K562 (cell line): ENCODE results near the gene ZNF407. TPM values are rescaled to one million over a fixed set of nuclear protein-coding genes. Genes with fewer than 3 reads are reported as not detected.

Experiments
- ATAC-seq: fragments of 200-7000 bp; cut with Tn5 transposase; 3 replicates; pipeline ENCODE4 v1.9.1; 2020; ENCODE audit warnings: moderate library complexity
- BruUV-seq: library from RNA; stranded (reverse); fragments of 400-500 nt; replicated peaks from 2 replicates; lab custom pipeline; 2021; lab: Mats Ljungman, UMichigan
- CTCF ChIA-PET: fragments of 300-600 bp; formaldehyde crosslinking; extraction: SDS; loops from one replicate; lab custom pipeline; 2021; ENCODE audit warnings: low intra/inter-chr PET ratio; lab: Yijun Ruan, JAX
- POLR2A ChIA-PET: fragments of 300-600, 350-650 bp; sonication (Branson Sonifier 250); formaldehyde crosslinking; extraction: SDS; loops from one replicate; lab custom pipeline; 2021; ENCODE audit warnings: antibody characterized with exemption, inconsistent platforms; lab: Yijun Ruan, JAX
- DNase-seq, 4 experiments: peaks; one replicate each; pipeline versions ENCODE4 v3.0.0 to v3.0.0-alpha.2; 2011 to 2018; ENCODE audit warnings: low spot score in 3 of 4, mixed read lengths in 3 of 4; ENCODE audit errors: extremely low read depth in 1 of 4
- FAIRE-seq: peaks from 2 replicates; lab custom pipeline; 2011; peaks lifted over from hg19 to GRCh38; lab: Jason Lieb, UNC
- H2AFZ ChIP-seq: 2 replicates; pipeline ENCODE4 v1.6.0; 2011; ENCODE audit warnings: low read depth, low read length, control low read depth, inconsistent platforms
- H3K27ac ChIP-seq: fragments of 200-600 bp; 3 replicates; pipeline ENCODE4 v1.8.0; 2011; ENCODE audit warnings: low read depth, mild to moderate bottlenecking, control low read depth, inconsistent platforms, low read length, moderate library complexity, mixed read lengths; ENCODE audit errors: extremely low read depth
- H3K27me3 ChIP-seq, 2 experiments: fragments of 300-600 bp in 1 of 2; 2 replicates in 1 of 2; 3 replicates in 1 of 2; pipeline versions ENCODE4 v1.6.0 to v1.8.0; 2011; ENCODE audit warnings: inconsistent platforms in 2 of 2, low read length in 2 of 2, mild to moderate bottlenecking in 1 of 2, mixed read lengths in 1 of 2, moderate library complexity in 1 of 2; ENCODE audit not compliant: control insufficient read depth in 2 of 2, insufficient read depth in 2 of 2
- H3K36me3 ChIP-seq: fragments of 300-600 bp; 3 replicates; pipeline ENCODE4 v1.8.0; 2011; ENCODE audit warnings: mild to moderate bottlenecking, low read length, inconsistent platforms; ENCODE audit not compliant: control insufficient read depth, insufficient read depth
- H3K4me1 ChIP-seq, 2 experiments: fragments of 200-600 bp in 1 of 2; replicated peaks in 1 of 2; 2 replicates in 1 of 2; 3 replicates in 1 of 2; pipeline versions ENCODE4 v1.5.1 to v1.8.0; 2011; ENCODE audit warnings: inconsistent platforms in 2 of 2, low read length in 2 of 2, mild to moderate bottlenecking in 1 of 2, mixed read lengths in 1 of 2, moderate library complexity in 1 of 2; ENCODE audit not compliant: control insufficient read depth in 2 of 2, insufficient read depth in 2 of 2
- H3K4me2 ChIP-seq: 2 replicates; pipeline ENCODE4 v1.6.1; 2011; ENCODE audit warnings: low read length, control low read depth, inconsistent platforms, mixed read lengths; ENCODE audit not compliant: insufficient read depth
- H3K4me3 ChIP-seq: fragments of 200-600 bp; sonication (generic), shearing (Covaris generic); 2 replicates; pipeline ENCODE4 v1.5.1; 2016; ENCODE audit warnings: control low read depth, inconsistent platforms
- H3K79me2 ChIP-seq: fragments of 200-600 bp; 3 replicates; pipeline ENCODE4 v1.8.0; 2011; ENCODE audit warnings: low read length, inconsistent platforms; ENCODE audit not compliant: control insufficient read depth, insufficient read depth
- H3K9ac ChIP-seq, 2 experiments: 2 replicates each; pipeline versions ENCODE4 v1.6.0 to v1.6.1; 2011; ENCODE audit warnings: low read depth in 2 of 2, low read length in 2 of 2, control low read depth in 1 of 2, inconsistent platforms in 1 of 2, mild to moderate bottlenecking in 1 of 2, mixed read lengths in 1 of 2; ENCODE audit not compliant: insufficient read depth in 1 of 2
- H3K9me1 ChIP-seq: one replicate; pipeline ENCODE4 v1.6.0; 2011; ENCODE audit warnings: inconsistent platforms, mild to moderate bottlenecking, low read length, moderate library complexity; ENCODE audit not compliant: control insufficient read depth, insufficient read depth
- H3K9me3 ChIP-seq: replicated peaks from 2 replicates; pipeline ENCODE4 v1.5.1; 2011; ENCODE audit warnings: low read depth, low read length, inconsistent platforms; ENCODE audit not compliant: control insufficient read depth, insufficient read depth
- H4K20me1 ChIP-seq: replicated peaks from 2 replicates; pipeline ENCODE4 v1.6.1; 2011; ENCODE audit warnings: low read length, inconsistent platforms, mixed read lengths; ENCODE audit not compliant: control insufficient read depth, insufficient read depth
- ARHGAP35 ChIP-seq: fragments of 450-650 bp; IDR thresholded peaks from 2 replicates; pipeline ENCODE4 v1.6.1; 2018; ENCODE audit not compliant: partially characterized antibody
- ATF7 ChIP-seq: fragments of 450-650 bp; IDR thresholded peaks from 2 replicates; pipeline ENCODE4 v1.7.1; 2014; ENCODE audit warnings: mild to moderate bottlenecking, moderate library complexity
- CBX8 ChIP-seq: fragments of 200-600 bp; sonication (generic); IDR thresholded peaks from 2 replicates; pipeline ENCODE4 v1.6.1; 2012; ENCODE audit warnings: borderline replicate concordance, mixed run types, low read depth, mild to moderate bottlenecking, moderate library complexity, mixed read lengths, low read length, control low read depth, inconsistent platforms; ENCODE audit not compliant: poor library complexity, severe bottlenecking; ENCODE audit errors: extremely low read depth
- MTA2 ChIP-seq: fragments of 450-650 bp; IDR thresholded peaks from 2 replicates; pipeline ENCODE4 v1.6.1; 2016; ENCODE audit warnings: low read depth
- MYNN ChIP-seq, 2 experiments: sonication (generic); formaldehyde crosslinking in 1 of 2; IDR thresholded peaks; 2 replicates each; pipeline versions ENCODE4 v1.5.0 to v1.6.1; 2016 to 2020; ENCODE audit warnings: antibody characterized with exemption in 1 of 2, missing genetic modification reagents in 1 of 2
- POLR2H ChIP-seq: IDR thresholded peaks from 2 replicates; pipeline ENCODE4 v1.6.1; 2016; ENCODE audit warnings: missing genetic modification characterization, low read depth, mild to moderate bottlenecking, control low read depth, missing compliant biosample characterization, moderate library complexity
- SMARCA5 ChIP-seq: fragments of 450-650 bp; IDR thresholded peaks from 2 replicates; pipeline ENCODE4 v1.6.1; 2016
- TCF7 ChIP-seq: sonication (generic); IDR thresholded peaks from 2 replicates; pipeline ENCODE4 v1.6.1; 2016; ENCODE audit warnings: antibody characterized with exemption, borderline replicate concordance
- ZNF644 ChIP-seq: fragments of 200-800 bp; sonication (Bioruptor generic); IDR thresholded peaks from 2 replicates; pipeline ENCODE4 v1.6.1; 2016; ENCODE audit warnings: low read depth, missing genetic modification characterization, missing compliant biosample characterization
- WGBS: fragments of 100-300 bp; shearing (Covaris generic); methylation state at CpG from one replicate; pipeline ENCODE4 v1.1.6; 2016; ENCODE audit warnings: low coverage, mixed read lengths; ENCODE audit not compliant: insufficient coverage; ENCODE audit errors: missing lambda C conversion rate; 5-methylcytosine and 5-hydroxymethylcytosine counted together
- in situ Hi-C: fragments of 300-500 bp; cut with MboI; formaldehyde crosslinking; loops from 4 replicates; pipeline ENCODE4 v1.15.0; 2018; ENCODE audit warnings: inconsistent platforms, mixed read lengths
- intact Hi-C: fragments of 100-400 bp; cut with micrococcal nuclease; formaldehyde crosslinking; loops from 2 replicates; pipeline ENCODE4 v1.14.2; 2022
- polyA plus RNA-seq, 8 experiments: library from polyadenylated mRNA; depleted of rRNA in 4 of 8; stranded (reverse) in 5 of 8; unstranded in 3 of 8; fragments of >200 nt; fragmentation: Nextera tagmentation in 2 of 8; fragmentation: Illumina TruSeq in 1 of 8; extraction: Ambion mirVana in 2 of 8; extraction: Trizol in 1 of 8; gene quantifications; 2 replicates each; pipeline versions ENCODE4 v1.2.1 to v1.2.3, GENCODE V29; 2011 to 2014; ENCODE audit warnings: inconsistent platforms in 1 of 8, missing spikeins in 1 of 8
- total RNA-seq, 7 experiments: library from RNA; depleted of rRNA in 6 of 7; stranded (reverse); fragments of >200 nt in 6 of 7; fragmentation: Illumina TruSeq in 2 of 7; extraction: Trizol in 2 of 7; gene quantifications; 2 replicates each; pipeline versions ENCODE4 v1.2.1 to v1.2.3, GENCODE V29; 2011 to 2021; ENCODE audit warnings: low replicate concordance in 1 of 7
- TF ChIP-seq, protein P1 (sequence below): fragments of 450-650 bp; formaldehyde crosslinking; IDR thresholded peaks from 2 replicates; pipeline ENCODE4 v1.4.0; 2022; ENCODE audit warnings: missing genetic modification characterization
- TF ChIP-seq, protein P2 (sequence below), 3 experiments: IDR thresholded peaks in 2 of 3; conservative IDR thresholded peaks in 1 of 3; 2 replicates each; pipeline ENCODE4 v1.5.1; 2011 to 2012; ENCODE audit warnings: low read length in 3 of 3, mild to moderate bottlenecking in 3 of 3, control low read depth in 2 of 3, improper control_type of control experiment in 1 of 3, inconsistent platforms in 1 of 3, low read depth in 1 of 3, mixed read lengths in 1 of 3, moderate library complexity in 1 of 3; ENCODE audit not compliant: insufficient read depth in 2 of 3

The ZNF407 gene
- total and polyA plus RNA-seq, 9 of the 15 experiments (the other 6 are each of a cell fraction or from before 2014, with no cell fraction given) = 0.21 to 5.4 (median 2.3) TPM

DNA sequence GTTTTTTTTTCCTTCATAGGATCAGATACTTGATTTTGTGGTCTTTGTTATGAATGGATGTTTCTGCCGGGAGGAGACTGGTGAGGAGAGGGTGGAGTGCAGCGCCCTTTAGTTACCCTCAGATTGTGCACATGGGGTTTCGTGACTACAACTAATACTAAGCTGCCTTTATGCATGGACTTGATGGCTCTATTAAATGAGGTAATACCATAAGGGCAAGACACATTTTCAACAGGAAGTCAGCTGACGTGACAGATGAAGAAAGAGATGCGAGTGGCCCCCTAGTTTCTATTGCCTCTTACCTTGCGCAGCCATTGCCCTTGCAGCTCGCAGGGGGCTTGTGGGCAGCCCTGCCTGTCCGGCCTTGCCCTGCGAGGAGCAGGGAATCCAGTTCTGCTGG, 24.4 kb downstream of the ZNF407 start (continued):
- TF ChIP-seq, protein P1, sequence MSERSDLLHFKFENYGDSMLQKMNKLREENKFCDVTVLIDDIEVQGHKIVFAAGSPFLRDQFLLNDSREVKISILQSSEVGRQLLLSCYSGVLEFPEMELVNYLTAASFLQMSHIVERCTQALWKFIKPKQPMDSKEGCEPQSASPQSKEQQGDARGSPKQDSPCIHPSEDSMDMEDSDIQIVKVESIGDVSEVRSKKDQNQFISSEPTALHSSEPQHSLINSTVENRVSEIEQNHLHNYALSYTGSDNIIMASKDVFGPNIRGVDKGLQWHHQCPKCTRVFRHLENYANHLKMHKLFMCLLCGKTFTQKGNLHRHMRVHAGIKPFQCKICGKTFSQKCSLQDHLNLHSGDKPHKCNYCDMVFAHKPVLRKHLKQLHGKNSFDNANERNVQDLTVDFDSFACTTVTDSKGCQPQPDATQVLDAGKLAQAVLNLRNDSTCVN (CRISPR knock-in tag) = no peak
- no peak for TF ChIP-seq CBX8
- no peak for TF ChIP-seq MTA2
- TF ChIP-seq ATF7 = no peak
- TF ChIP-seq SMARCA5 = no peak
- no peak for TF ChIP-seq ARHGAP35

DNA sequence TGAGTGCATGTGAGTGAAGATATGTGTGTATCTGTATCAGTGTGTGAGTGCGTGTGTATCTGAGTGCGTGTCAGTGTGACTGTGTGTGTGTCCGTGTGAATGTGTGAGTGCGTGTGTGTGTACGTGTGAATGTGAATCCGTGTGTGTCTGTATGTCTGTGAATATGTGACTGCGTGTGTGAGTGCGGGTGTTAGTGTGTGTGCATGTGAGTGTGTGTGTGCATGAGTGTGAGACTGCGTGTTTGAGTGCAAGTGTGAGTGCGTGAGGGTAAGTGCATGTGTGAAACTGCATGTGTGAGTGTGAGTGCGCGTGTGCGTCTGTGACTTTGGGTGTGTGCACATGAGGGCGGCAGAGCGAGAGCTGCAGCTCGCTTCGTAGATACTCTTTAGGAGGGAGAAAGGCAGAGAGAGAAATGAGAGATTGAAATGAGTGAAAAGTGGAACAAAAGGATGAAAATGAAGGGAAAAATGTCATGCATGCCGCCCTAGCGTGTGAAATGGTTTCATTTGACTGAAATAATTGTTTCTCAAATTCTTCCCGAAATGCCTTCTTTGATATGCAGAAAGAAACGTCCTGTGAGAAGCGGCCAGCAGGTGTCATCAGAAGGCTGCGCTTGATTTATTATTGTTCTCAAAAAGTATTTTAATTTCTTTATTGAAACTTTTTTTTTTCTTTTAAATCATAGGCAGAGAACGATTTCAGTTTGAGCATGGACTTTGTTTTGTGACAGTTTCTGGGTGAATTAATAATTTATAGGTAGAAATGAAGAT, 25.6 kb downstream of the ZNF407 start:
- no peaks in the 10 kb centered on the region for H3K36me3 ChIP-seq
- no peaks in the 10 kb centered on the region for H3K9me1 ChIP-seq
- BruUV-seq = no TSS peak
- H3K4me1 ChIP-seq = no peaks in the 10 kb centered on the region
- no peaks in the 10 kb centered on the region for H3K9me3 ChIP-seq
- H3K9ac ChIP-seq = no peak overlapping the region; a peak in 1 of 4 replicates
- DNase-seq (peak in 1 of 4 experiments; percentile 12), FAIRE-seq (peak; percentile 15), ATAC-seq (no peak)
- no peak overlapping the region for H3K4me3 ChIP-seq
- 51% methylated on average over 12 of the region's 24 CpGs for whole genome bisulfite sequencing
- H4K20me1 ChIP-seq = no peaks in the 10 kb centered on the region
- no peak overlapping the region for H3K27ac ChIP-seq
- H3K27me3 ChIP-seq = no peaks in the 10 kb centered on the region
- H3K4me2 ChIP-seq = no peak overlapping the region
- intact Hi-C loops = no loop called here
- peaks cover 3% of the 10 kb centered on the region; the same call in 2 of the 3 replicates for H3K79me2 ChIP-seq
- ChIA-PET CTCF (no interaction called here), POLR2A (interaction anchor here (0.6 kb wide), 1 partner anchor 1633 kb away, joined by 3 read pairs; no protein-coding TSS in a partner anchor)
- in situ Hi-C loops = no loop called here
- H2AFZ ChIP-seq = no peak overlapping the region
- TF ChIP-seq POLR2H (tag) (no peak), ZNF644 (tag) (no peak), TCF7 (no peak), MYNN (IDR thresholded peaks at IDR 0.05) (peak; percentile 13; the same call in 1 of the 2 replicates), MYNN (CRISPR knock-in tag; IDR thresholded peaks at IDR 0.05) (no peak)
- TF ChIP-seq, protein P2, sequence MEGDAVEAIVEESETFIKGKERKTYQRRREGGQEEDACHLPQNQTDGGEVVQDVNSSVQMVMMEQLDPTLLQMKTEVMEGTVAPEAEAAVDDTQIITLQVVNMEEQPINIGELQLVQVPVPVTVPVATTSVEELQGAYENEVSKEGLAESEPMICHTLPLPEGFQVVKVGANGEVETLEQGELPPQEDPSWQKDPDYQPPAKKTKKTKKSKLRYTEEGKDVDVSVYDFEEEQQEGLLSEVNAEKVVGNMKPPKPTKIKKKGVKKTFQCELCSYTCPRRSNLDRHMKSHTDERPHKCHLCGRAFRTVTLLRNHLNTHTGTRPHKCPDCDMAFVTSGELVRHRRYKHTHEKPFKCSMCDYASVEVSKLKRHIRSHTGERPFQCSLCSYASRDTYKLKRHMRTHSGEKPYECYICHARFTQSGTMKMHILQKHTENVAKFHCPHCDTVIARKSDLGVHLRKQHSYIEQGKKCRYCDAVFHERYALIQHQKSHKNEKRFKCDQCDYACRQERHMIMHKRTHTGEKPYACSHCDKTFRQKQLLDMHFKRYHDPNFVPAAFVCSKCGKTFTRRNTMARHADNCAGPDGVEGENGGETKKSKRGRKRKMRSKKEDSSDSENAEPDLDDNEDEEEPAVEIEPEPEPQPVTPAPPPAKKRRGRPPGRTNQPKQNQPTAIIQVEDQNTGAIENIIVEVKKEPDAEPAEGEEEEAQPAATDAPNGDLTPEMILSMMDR (IDR thresholded peaks at IDR 0.05 in 2 of 3, conservative IDR thresholded peaks at IDR 0.05 in 1 of 3; ENCODE audit: insufficient read depth in 2 of 3, low read depth in 1 of 3, low read length in 3 of 3) = peak in 1 of 3 experiments; percentile 53; a peak in 3 of 6 replicates
